Activated CD4-positive, CD25-positive, alpha-beta regulatory T cell treated with anti-CD3 and anti-CD28 coated beads, Interleukin-2, amount 50 U/mL, for 16 hours (primary cell): ENCODE data around the gene IFI27L2.
A peak's percentile ranks its signal among the peaks of the same experiment; 100 is the strongest.
"Not testable (repeated sequence)": the region's sequence is repeated elsewhere in the genome, so short reads cannot be mapped to it uniquely, and the experiment has no call there.

Source experiments
- DNase-seq: peaks from one replicate; pipeline ENCODE4 v3.0.0-alpha.2; 2020; ENCODE audit warnings: low read depth, low spot score

The IFI27L2 gene

GRCh38 chr14:94129111-94129757, at the start of gene IFI27L2:
Gene IFI27L2, minus strand, starts transcription at chr14:94129604. Its CDS starts 40 bp downstream, at chr14:94129564.
- peak; percentile 31 for DNase-seq

GRCh38 chr14:94177806-94178205, 48.4 kb upstream of the IFI27L2 start:
- no peak for DNase-seq

- no peak for DNase-seq
Observed at GRCh38 chr14:94176808-94177207, 47.4 kb upstream of the IFI27L2 start.

- DNase-seq, result no peak
Observed at GRCh38 chr14:94175747-94176146, 46.3 kb upstream of the IFI27L2 start.

- DNase-seq, result no peak
Observed at GRCh38 chr14:94175011-94175745, 45.8 kb upstream of the IFI27L2 start.

- DNase-seq, result no peak
Observed at GRCh38 chr14:94174604-94175010, 45.2 kb upstream of the IFI27L2 start.

GRCh38 chr14:94173885-94174603, 44.6 kb upstream of the IFI27L2 start, which contains the start of gene PPP4R4:
Gene PPP4R4, plus strand, starts transcription at chr14:94174322. Its CDS starts 144 bp downstream, at chr14:94174466.
- peak; percentile 57 for DNase-seq

GRCh38 chr14:94173471-94173884, 44.1 kb upstream of the IFI27L2 start:
- no peak for DNase-seq

- no peak for DNase-seq
Observed at GRCh38 chr14:94172545-94172944, 43.1 kb upstream of the IFI27L2 start.

- no peak for DNase-seq
Observed at GRCh38 chr14:94171208-94171607, 41.8 kb upstream of the IFI27L2 start.

- DNase-seq, result no peak
Observed at GRCh38 chr14:94170136-94170535, 40.7 kb upstream of the IFI27L2 start.

GRCh38 chr14:94165744-94166143, 36.3 kb upstream of the IFI27L2 start:
- no peak for DNase-seq

- no peak for DNase-seq
Observed at GRCh38 chr14:94164685-94165431, 35.5 kb upstream of the IFI27L2 start.

- DNase-seq, result no peak
Observed at GRCh38 chr14:94163796-94164195, 34.4 kb upstream of the IFI27L2 start.

- DNase-seq, result no peak
Observed at GRCh38 chr14:94162466-94162865, 33.1 kb upstream of the IFI27L2 start.

GRCh38 chr14:94161981-94162380, 32.6 kb upstream of the IFI27L2 start:
- DNase-seq, result no peak

GRCh38 chr14:94161058-94161457, 31.7 kb upstream of the IFI27L2 start:
- no peak for DNase-seq

- DNase-seq, result no peak
Observed at GRCh38 chr14:94158239-94158883, 29.0 kb upstream of the IFI27L2 start.

- DNase-seq, result no peak
Observed at GRCh38 chr14:94157197-94157596, 27.8 kb upstream of the IFI27L2 start.

- DNase-seq, result not testable (repeated sequence)
Observed at GRCh38 chr14:94156143-94156542, 26.7 kb upstream of the IFI27L2 start.

GRCh38 chr14:94153750-94154342, 24.4 kb upstream of the IFI27L2 start:
- no peak for DNase-seq
